RKO (cell line): ENCODE results near the gene XPOT.

Experiments used
- DNase-seq: peaks from one replicate; pipeline ENCODE4 v3.0.0-alpha.2; 2016; ENCODE audit warnings: low spot score

The XPOT gene

GRCh38 chr12:64469455-64470142, 65.4 kb downstream of the XPOT start:
- DNase-seq: no peak

GRCh38 chr12:64470495-64470894, 66.3 kb downstream of the XPOT start:
- DNase-seq: no peak

GRCh38 chr12:64473176-64473575, 69.0 kb downstream of the XPOT start:
- DNase-seq: no peak

- no peak for DNase-seq
Observed at GRCh38 chr12:64475518-64475917, 71.3 kb downstream of the XPOT start.

- DNase-seq: no peak
Observed at GRCh38 chr12:64476844-64477243, 72.7 kb downstream of the XPOT start.

- no peak for DNase-seq
Observed at GRCh38 chr12:64478661-64479060, 74.5 kb downstream of the XPOT start.

- DNase-seq: no peak
Observed at GRCh38 chr12:64480148-64480547, 76.0 kb downstream of the XPOT start.

- DNase-seq: no peak
Observed at GRCh38 chr12:64486657-64487056, 82.5 kb downstream of the XPOT start.

GRCh38 chr12:64491718-64492117, 87.5 kb downstream of the XPOT start:
- no peak for DNase-seq

- DNase-seq: no peak
Observed at GRCh38 chr12:64493513-64493912, 89.3 kb downstream of the XPOT start.

- DNase-seq: no peak
Observed at GRCh38 chr12:64494998-64495729, 91.0 kb downstream of the XPOT start.

GRCh38 chr12:64496839-64497400, 92.7 kb downstream of the XPOT start:
- no peak for DNase-seq

GRCh38 chr12:64497484-64497883, 93.3 kb downstream of the XPOT start:
- DNase-seq: no peak

GRCh38 chr12:64497903-64498302, 93.7 kb downstream of the XPOT start:
- no peak for DNase-seq

GRCh38 chr12:64500394-64500793, 96.2 kb downstream of the XPOT start:
- no peak for DNase-seq
